Prostate gland (tissue), 2 donors: ENCODE data around the gene ZNF101. TPM values are rescaled to one million over a fixed set of nuclear protein-coding genes. Genes with fewer than 3 reads are reported as not detected.

Experiments
- DNase-seq: peaks from one replicate; pipeline ENCODE4 v3.0.0-alpha.2; 2019; ENCODE audit warnings: low spot score
- H3K27ac ChIP-seq, 2 donors: fragments of 200-600 bp; sonication (generic); 2 replicates each; pipeline ENCODE4 v1.5.1; 2017 to 2019
- H3K27me3 ChIP-seq: fragments of 200-600 bp; sonication (generic); replicated peaks from 2 replicates; pipeline ENCODE4 v1.5.1; 2019; ENCODE audit not compliant: insufficient read depth
- H3K36me3 ChIP-seq, 2 donors: fragments of 200-600 bp; sonication (generic); 1 replicate in 1 of 2; 2 replicates in 1 of 2; pipeline versions ENCODE4 v1.5.1 to v1.8.1; 2017 to 2019
- H3K4me1 ChIP-seq: fragments of 200-600 bp; sonication (generic); replicated peaks from 2 replicates; pipeline ENCODE4 v1.5.1; 2019
- H3K4me3 ChIP-seq, 2 donors: fragments of 200-600 bp; sonication (generic); 2 replicates each; pipeline ENCODE4 v1.5.1; 2017 to 2019
- H3K9me3 ChIP-seq: fragments of 200-600 bp; sonication (generic); 2 replicates; pipeline ENCODE4 v1.5.1; 2017
- CTCF ChIP-seq, 4 experiments: fragments of 200-600 bp in 2 of 4; fragments of 450-650 bp in 2 of 4; sonication (generic) in 2 of 4; IDR thresholded peaks; 1 replicate in 3 of 4; 2 replicates in 1 of 4; pipeline ENCODE4 v1.5.1; 2016 to 2019; ENCODE audit warnings: antibody characterized with exemption in 4 of 4, mild to moderate bottlenecking in 2 of 4, moderate library complexity in 2 of 4
- POLR2A ChIP-seq: fragments of 450-650 bp; IDR thresholded peaks from one replicate; pipeline ENCODE4 v1.6.1; 2016; ENCODE audit warnings: antibody characterized with exemption, mild to moderate bottlenecking
- POLR2AphosphoS5 ChIP-seq: sonication (generic); formaldehyde crosslinking; IDR thresholded peaks from one replicate; pipeline ENCODE4 v1.6.1; 2017; ENCODE audit warnings: antibody characterized with exemption
- WGBS: methylation state at CpG from one replicate; pipeline ENCODE4 v1.1.5; 2018; 5-methylcytosine and 5-hydroxymethylcytosine counted together
- intact Hi-C: fragments of 100-400 bp; cut with DNase I; formaldehyde crosslinking; loops from one replicate; pipeline ENCODE4 v1.14.2; 2022
- total RNA-seq, 2 donors: library from RNA; depleted of rRNA; stranded (reverse); fragments of >200 nt; gene quantifications; one replicate each; pipeline ENCODE4 v1.1.0, GENCODE V29; 2016

The ZNF101 gene
- total RNA-seq, 2 donors from 2014 or later = 4.1 to 7.1 TPM

- no peaks in the 10 kb centered on the region for H3K27me3 ChIP-seq
- H3K4me1 ChIP-seq = no peaks in the 10 kb centered on the region
- no peaks in the 10 kb centered on the region for H3K9me3 ChIP-seq
- no peak for DNase-seq
- TF ChIP-seq CTCF (IDR thresholded peaks at IDR 0.05) (no peak), POLR2A (no peak), POLR2AphosphoS5 (no peak)
- H3K36me3 ChIP-seq = no peaks in the 10 kb centered on the region
- intact Hi-C loops = no loop called here
- no peak overlapping the region for H3K4me3 ChIP-seq
- no peak overlapping the region for H3K27ac ChIP-seq
- 95% methylated on average over 30 of the region's 36 CpGs for WGBS
Measured at GRCh38 chr19:19634516-19635312, 33.9 kb upstream of the ZNF101 start.

- Histone ChIP-seq H3K27me3 (no peaks in the 10 kb centered on the region), H3K36me3 (no peaks in the 10 kb centered on the region), H3K4me1 (no peaks in the 10 kb centered on the region), H3K27ac (no peak overlapping the region), H3K4me3 (no peak overlapping the region), H3K9me3 (no peaks in the 10 kb centered on the region)
- intact Hi-C loops = no loop called here
- TF ChIP-seq POLR2A (no peak), POLR2AphosphoS5 (no peak), CTCF (IDR thresholded peaks at IDR 0.05) (no peak)
- DNase-seq = no peak
- 89% methylated on average over 14 of the region's 14 CpGs for WGBS
Measured at GRCh38 chr19:19635313-19635702, 33.3 kb upstream of the ZNF101 start.

- no peaks in the 10 kb centered on the region for H3K4me1 ChIP-seq
- no peak for TF ChIP-seq CTCF (IDR thresholded peaks at IDR 0.05)
- no peak for TF ChIP-seq POLR2AphosphoS5
- no peak for TF ChIP-seq POLR2A
- intact Hi-C loops = no loop called here
- H3K9me3 ChIP-seq = no peaks in the 10 kb centered on the region
- no peak for DNase-seq
- H3K4me3 ChIP-seq = no peak overlapping the region
- no peak overlapping the region for H3K27ac ChIP-seq
- no peaks in the 10 kb centered on the region for H3K27me3 ChIP-seq
- no peaks in the 10 kb centered on the region for H3K36me3 ChIP-seq
- 92% methylated on average over 9 of the region's 9 CpGs for WGBS
Measured at GRCh38 chr19:19636573-19637185, 32.0 kb upstream of the ZNF101 start.

GRCh38 chr19:19637186-19637522, 31.5 kb upstream of the ZNF101 start:
- intact Hi-C loops = no loop called here
- H3K36me3 ChIP-seq = no peaks in the 10 kb centered on the region
- 65% methylated on average over 27 of the region's 27 CpGs for WGBS
- H3K27me3 ChIP-seq = no peaks in the 10 kb centered on the region
- H3K27ac ChIP-seq = no peak overlapping the region
- H3K9me3 ChIP-seq = no peaks in the 10 kb centered on the region
- H3K4me3 ChIP-seq = no peak overlapping the region
- DNase-seq = no peak
- no peaks in the 10 kb centered on the region for H3K4me1 ChIP-seq
- no peak for TF ChIP-seq POLR2AphosphoS5
- TF ChIP-seq CTCF (IDR thresholded peaks at IDR 0.05) = no peak
- TF ChIP-seq POLR2A = no peak
